A204.1 (cell line): Measurements from ENCODE around the gene TTLL3.

ENCODE experiments used
- FAIRE-seq: peaks from 2 replicates; lab custom pipeline; 2012; peaks lifted over from hg19 to GRCh38; lab: Jason Lieb, UNC

The TTLL3 gene

GRCh38 chr3:9780910-9781309, 29.2 kb upstream of the TTLL3 start:
- FAIRE-seq: no peak

GRCh38 chr3:9781551-9781950, 28.5 kb upstream of the TTLL3 start:
- no peak for FAIRE-seq

- no peak for FAIRE-seq
Measured at GRCh38 chr3:9781978-9782603, 28.0 kb upstream of the TTLL3 start.

GRCh38 chr3:9782770-9783169, 27.3 kb upstream of the TTLL3 start:
- FAIRE-seq: no peak

GRCh38 chr3:9783954-9784353, 26.1 kb upstream of the TTLL3 start:
- FAIRE-seq: no peak

DNA sequence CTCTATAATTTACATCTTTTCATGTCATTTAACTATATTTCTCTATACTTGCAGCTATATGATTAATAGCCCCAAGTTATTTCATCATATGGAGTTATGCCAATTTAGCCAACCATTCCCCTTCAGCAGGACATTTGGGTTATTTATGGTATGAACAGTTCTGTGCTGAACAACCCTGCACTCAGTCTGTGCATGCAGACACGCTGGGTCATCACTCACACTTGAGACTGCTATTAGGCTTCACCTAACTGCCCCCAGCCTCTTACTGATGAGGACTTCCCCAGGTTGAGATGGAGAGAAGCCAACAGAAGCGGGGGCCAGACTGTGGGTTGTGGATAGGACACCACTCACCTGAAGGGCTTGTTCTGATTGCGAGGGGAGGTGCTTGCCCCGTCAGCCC, 25.1 kb upstream of the TTLL3 start:
- no peak for FAIRE-seq

DNA sequence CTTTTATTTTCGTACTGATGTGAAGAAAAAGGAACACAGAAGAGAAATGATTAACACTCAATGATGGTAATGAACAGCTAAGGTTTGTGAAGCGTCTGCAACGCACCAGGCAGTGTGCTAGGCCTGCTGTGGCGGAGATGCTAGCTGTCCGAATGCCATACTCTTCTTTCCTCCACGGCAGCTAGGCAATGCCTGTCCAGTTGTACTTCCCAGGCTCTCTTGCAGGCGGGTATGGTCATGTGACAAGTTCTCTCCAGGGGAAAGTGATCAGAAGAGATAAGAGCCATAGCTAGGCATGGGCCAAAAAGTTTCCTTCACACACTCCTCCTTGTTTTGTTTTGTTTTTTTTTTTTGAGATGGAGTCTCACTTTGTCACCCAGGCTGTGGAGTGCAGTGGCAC, 24.5 kb upstream of the TTLL3 start:
- no peak for FAIRE-seq

DNA sequence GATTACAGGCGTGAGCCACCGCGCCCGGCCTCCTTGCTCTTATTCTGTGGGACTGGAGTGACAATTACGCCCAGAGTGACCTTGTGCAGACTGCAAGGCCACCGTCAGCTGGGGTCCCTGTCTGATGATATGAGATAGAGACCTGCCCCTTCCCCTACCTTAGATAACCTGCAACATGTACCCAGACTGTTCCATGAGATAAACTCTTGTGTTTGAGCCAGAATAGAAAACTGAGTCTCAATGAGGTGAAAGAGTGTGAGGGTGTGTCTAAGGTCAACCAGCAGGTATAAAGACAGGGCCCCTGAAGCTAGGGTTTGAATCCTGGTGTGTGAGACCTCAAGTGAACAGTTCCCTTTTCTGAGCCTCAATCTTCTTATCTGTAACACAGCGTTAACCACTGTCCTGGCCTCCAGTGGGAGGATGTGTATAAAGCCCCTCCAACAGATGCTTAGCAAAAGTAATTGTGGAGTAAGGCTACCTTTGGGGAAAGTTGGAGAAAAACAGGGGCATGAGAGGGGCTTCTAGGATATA, 23.8 kb upstream of the TTLL3 start:
- FAIRE-seq: no peak

DNA sequence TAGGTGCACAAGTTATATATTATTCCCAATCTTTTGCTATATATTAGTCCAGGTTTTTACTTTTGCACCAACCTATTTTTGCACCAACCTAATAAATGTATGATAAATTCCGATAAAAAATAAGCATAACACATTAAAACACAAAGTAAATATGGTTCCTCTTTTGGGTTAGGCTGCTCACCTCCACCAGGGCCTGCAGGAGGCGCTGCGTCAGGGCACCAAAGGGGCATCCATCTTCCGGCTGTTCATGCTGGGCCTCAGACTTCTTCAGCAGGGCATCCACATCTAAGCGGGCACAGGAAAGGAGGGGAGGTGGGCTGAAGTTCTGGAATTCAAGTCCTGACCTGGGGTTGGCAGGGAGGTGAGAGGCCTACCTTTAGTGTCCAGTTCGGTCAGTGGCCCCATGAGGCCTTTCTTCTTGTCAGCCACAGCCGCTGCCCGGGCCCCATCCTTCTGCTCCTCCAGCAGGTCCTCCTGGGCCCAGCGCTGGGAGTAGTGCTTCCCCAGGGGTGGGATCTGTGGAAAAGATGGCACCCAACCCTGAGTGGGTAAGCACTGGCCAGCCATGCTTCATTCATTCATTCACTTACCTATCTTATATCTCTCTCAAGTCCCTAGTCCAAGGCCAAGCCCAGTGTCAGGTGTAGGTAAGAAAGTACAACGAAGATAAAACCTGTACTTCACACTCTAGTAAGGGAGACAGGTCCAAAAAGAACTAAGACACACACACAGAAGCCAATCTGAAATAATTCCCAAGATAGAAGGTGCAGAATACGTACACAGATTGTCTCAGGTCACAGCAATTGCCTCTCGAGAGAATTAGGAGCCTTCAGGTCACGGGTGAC, 23.0 kb upstream of the TTLL3 start:
- no peak for FAIRE-seq

GRCh38 chr3:9787714-9788113, 22.3 kb upstream of the TTLL3 start:
- FAIRE-seq: no peak

GRCh38 chr3:9791127-9791526, 18.9 kb upstream of the TTLL3 start:
- no peak for FAIRE-seq

DNA sequence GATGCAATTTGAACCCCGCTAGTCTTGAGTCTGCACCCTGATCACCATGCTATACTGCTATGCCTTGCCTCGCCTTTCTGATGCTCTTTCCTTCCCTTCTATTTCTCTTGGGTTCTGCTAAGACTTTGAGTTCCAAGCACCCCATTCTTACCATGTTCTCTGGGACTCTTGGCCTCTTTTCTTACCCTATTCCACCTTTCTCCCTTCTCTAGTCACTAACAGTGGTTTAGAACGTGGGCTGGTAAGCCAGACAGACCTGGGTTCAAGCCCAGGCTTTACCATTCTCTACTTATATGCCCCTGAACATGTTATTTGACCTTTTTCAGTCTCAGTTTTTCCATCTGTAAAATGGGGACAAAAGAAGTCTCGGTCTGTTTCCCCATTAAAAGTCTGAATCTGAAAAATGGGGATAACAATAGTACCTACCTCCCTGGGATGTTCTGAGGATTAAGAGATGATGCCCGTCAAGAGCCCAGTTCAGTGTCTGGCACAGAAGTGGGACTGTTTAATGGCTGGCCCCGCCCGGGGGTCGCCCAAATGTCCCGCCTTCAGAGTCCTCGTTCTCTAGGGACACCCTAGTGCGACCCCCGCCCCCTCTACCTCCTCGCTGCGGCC, 18.2 kb upstream of the TTLL3 start:
- FAIRE-seq: no peak

DNA sequence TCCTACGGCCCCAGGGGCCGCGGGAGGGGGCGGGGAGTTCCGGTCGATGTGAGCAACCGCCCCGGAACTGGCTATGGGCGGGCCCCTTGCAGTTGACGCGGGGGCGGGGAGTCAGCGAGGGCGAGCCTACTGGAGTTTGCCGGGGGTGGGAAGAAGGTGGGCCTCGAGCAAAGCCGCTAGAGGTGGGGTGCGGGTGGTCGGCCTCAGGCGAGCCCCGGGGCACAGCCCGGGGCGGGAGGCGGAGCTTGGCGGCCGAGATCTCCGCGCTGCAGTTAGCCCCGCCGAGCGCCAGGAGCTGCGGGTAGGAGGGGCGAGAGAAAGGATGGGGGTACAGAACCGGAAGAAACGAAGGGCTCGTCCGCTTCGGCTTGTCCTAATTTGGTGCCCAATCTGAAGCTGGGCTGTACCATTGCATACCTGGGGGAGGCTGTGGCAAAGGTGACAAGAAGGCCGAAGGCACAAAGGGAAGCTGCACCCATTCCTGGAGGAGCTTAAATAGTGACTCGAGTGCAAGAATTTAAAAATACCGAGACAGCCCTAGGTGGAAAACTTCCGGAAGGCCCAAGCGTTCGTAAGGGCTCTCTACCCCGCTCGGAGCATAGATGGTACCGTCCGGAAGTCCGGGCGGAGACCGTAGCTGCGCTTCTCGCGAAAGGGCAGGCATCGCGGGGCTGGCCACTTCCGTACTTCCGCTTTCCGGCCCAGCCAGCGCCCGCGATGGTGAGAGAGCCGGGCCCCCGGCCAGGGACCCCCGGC, 17.5 kb upstream of the TTLL3 start, which contains the start of the genes ARPC4 and TADA3:
Gene ARPC4 (plus strand): TSS at position 678 of the 756 bp plus-strand sequence. CDS start 40 bp downstream, at position 718.
Gene TADA3 (minus strand): TSS at position 69 of the 756 bp plus-strand sequence. CDS start 1,007 bp downstream, outside the sequence.
- no peak for FAIRE-seq

GRCh38 chr3:9793161-9793781, 16.8 kb upstream of the TTLL3 start:
- no peak for FAIRE-seq

DNA sequence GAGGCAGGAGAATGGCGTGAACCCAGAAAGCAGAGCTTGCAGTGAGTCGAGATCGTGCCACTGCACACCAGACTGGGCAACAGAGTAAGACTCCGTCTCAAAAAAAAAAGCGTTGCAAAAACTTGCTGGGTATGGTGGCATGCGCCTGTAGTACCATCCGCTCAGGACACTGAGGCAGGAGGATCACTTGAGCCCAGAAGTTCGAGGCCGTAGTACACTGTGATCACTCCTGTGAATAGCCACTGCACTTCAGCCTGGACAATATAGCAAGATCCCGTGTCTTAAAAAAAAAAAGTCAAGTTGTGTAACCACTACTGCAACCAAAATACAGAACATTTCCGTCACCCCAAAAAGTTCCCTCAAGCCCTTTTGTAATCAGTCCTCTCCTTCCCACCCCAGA, 15.7 kb upstream of the TTLL3 start:
- FAIRE-seq: no peak

DNA sequence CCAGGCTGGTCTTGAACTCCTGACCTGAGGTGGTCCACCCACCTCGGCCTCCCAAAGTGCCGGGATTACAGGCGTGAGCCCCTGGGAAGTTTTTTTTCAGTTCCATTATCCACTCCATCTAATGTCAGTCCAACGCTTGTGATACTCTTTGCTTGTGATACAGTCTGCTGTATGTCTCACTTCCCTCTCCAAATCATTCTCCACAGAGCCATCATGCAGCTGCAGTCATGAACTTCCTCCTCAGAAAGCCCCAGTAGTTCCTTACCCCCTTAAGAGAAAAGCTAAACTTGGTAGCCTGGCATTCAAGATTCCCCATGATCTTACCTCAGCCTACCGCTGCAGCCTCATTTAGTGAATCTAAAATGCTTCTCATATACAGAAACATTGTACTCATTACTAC, 14.9 kb upstream of the TTLL3 start:
- no peak for FAIRE-seq

- FAIRE-seq: no peak
Measured at GRCh38 chr3:9797196-9797945, 12.7 kb upstream of the TTLL3 start.

GRCh38 chr3:9800529-9800928, 9.5 kb upstream of the TTLL3 start:
- FAIRE-seq: no peak

- no peak for FAIRE-seq
Measured at GRCh38 chr3:9803494-9803893, 6.6 kb upstream of the TTLL3 start.

DNA sequence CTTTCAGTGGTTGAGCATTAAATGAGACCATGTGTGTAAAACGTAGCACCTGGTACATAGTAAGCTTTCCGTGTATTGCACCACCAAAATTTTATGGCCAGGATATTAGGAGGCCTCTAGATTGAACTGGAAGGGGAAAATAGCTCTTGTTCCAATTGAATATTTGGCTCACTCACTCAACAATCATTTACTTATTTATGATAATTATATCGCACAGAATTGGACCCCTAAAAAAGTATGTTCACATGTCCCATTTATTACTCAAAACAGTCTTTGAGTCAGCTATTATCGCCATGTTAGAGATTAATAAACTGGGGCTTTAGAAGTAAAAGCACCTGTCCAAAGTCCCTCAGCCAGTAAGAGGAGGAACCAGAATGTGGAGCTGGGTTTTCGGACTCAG, 5.1 kb upstream of the TTLL3 start:
- FAIRE-seq: no peak

- FAIRE-seq: no peak
Measured at GRCh38 chr3:9806137-9806536, 3.9 kb upstream of the TTLL3 start.
